Gastroesophageal sphincter (tissue), 4 donors: ENCODE measurements around the gene CDKAL1. TPM values are rescaled to one million over a fixed set of nuclear protein-coding genes. Genes with fewer than 3 reads are reported as not detected.
"Not testable (repeated sequence)": the region's sequence is repeated elsewhere in the genome, so short reads cannot be mapped to it uniquely, and the experiment has no call there.

ENCODE experiments used
- ATAC-seq: fragments of 150-250 bp; one replicate; pipeline ENCODE4 v1.9.1; 2016; ENCODE audit warnings: mild to moderate bottlenecking, moderate library complexity
- H3K27ac ChIP-seq, 4 donors: fragments of 200-600 bp; sonication (generic) in 3 of 4; 1 replicate in 3 of 4; 2 replicates in 1 of 4; pipeline ENCODE4 v1.5.1; 2016 to 2019
- H3K27me3 ChIP-seq: fragments of 200-600 bp; sonication (generic); one replicate; pipeline ENCODE4 v1.5.1; 2019
- H3K36me3 ChIP-seq, 2 donors: fragments of 200-600 bp; sonication (generic); one replicate each; pipeline ENCODE4 v1.5.1; 2019; ENCODE audit warnings: control low read depth in 1 of 2
- H3K4me1 ChIP-seq, 3 donors: fragments of 200-600 bp; sonication (generic); 1 replicate in 2 of 3; 2 replicates in 1 of 3; pipeline ENCODE4 v1.5.1; 2016 to 2019; ENCODE audit warnings: control low read depth in 2 of 3
- H3K4me3 ChIP-seq, 2 donors: fragments of 200-600 bp; sonication (generic); one replicate each; pipeline ENCODE4 v1.5.1; 2019; ENCODE audit warnings: mild to moderate bottlenecking in 1 of 2, moderate library complexity in 1 of 2
- H3K9me3 ChIP-seq, 3 donors: fragments of 200-600 bp; sonication (generic); one replicate each; pipeline ENCODE4 v1.5.1; 2017 to 2019; ENCODE audit warnings: control low read depth in 2 of 3
- CTCF ChIP-seq, 4 experiments: fragments of 200-600 bp in 2 of 4; fragments of 450-650 bp in 2 of 4; sonication (generic) in 1 of 4; IDR thresholded peaks; one replicate each; pipeline ENCODE4 v1.5.1; 2017 to 2019; ENCODE audit warnings: antibody characterized with exemption in 4 of 4, mild to moderate bottlenecking in 2 of 4, moderate library complexity in 2 of 4
- EP300 ChIP-seq: sonication (generic); formaldehyde crosslinking; IDR thresholded peaks from one replicate; pipeline ENCODE4 v1.6.1; 2017; ENCODE audit warnings: antibody characterized with exemption, mild to moderate bottlenecking
- POLR2A ChIP-seq, 2 donors: fragments of 450-650 bp; IDR thresholded peaks; one replicate each; pipeline ENCODE4 v1.6.1; 2017; ENCODE audit warnings: antibody characterized with exemption in 2 of 2, mild to moderate bottlenecking in 2 of 2, moderate library complexity in 1 of 2
- POLR2AphosphoS5 ChIP-seq: sonication (generic); formaldehyde crosslinking; IDR thresholded peaks from one replicate; pipeline ENCODE4 v1.6.1; 2017; ENCODE audit warnings: antibody characterized with exemption
- WGBS, 2 donors: methylation state at CpG; one replicate each; pipeline ENCODE4 v1.1.5; 2018; ENCODE audit warnings: low coverage in 1 of 2; 5-methylcytosine and 5-hydroxymethylcytosine counted together
- total RNA-seq, 4 donors: library from RNA; depleted of rRNA; stranded (reverse); fragments of >200 nt; gene quantifications; one replicate each; pipeline ENCODE4 v1.1.0, GENCODE V29; 2016

The CDKAL1 gene
- total RNA-seq, 4 donors from 2014 or later = 10.9 to 17.9 (median 15.0) TPM

- TF ChIP-seq EP300 = no peak
- no peak for TF ChIP-seq CTCF (IDR thresholded peaks at IDR 0.05)
- TF ChIP-seq POLR2A (IDR thresholded peaks at IDR 0.05) = no peak
- no peak for TF ChIP-seq POLR2AphosphoS5
- ATAC-seq = no peak
- 83 to 92% methylated on average over 2 of the region's 2 CpGs for WGBS, 2 donors
- H3K36me3 ChIP-seq = peaks cover 0 to 8% of the 10 kb centered on the region in 2 donors
- H3K4me3 ChIP-seq = no peak overlapping the region
- no peak overlapping the region for H3K27ac ChIP-seq
- no peaks in the 10 kb centered on the region for H3K27me3 ChIP-seq
- no peaks in the 10 kb centered on the region for H3K4me1 ChIP-seq
- H3K9me3 ChIP-seq = no peaks in the 10 kb centered on the region
These were observed 185.7 kb downstream of the CDKAL1 start for GRCh38 chr6:20719980-20720379.

GRCh38 chr6:20721121-20721520 is 186.9 kb downstream of the CDKAL1 start:
- not testable (repeated sequence) for H3K27ac ChIP-seq, ATAC-seq, H3K27me3 ChIP-seq, H3K9me3 ChIP-seq, H3K4me3 ChIP-seq, H3K36me3 ChIP-seq, H3K4me1 ChIP-seq
- WGBS, 2 donors = 83 to 100% methylated on average over 1 to 2 of the region's 3 CpGs

- Histone ChIP-seq H3K36me3 (peaks cover 0 to 8% of the 10 kb centered on the region in 2 donors), H3K27me3 (no peaks in the 10 kb centered on the region), H3K4me1 (no peaks in the 10 kb centered on the region), H3K9me3 (no peaks in the 10 kb centered on the region), H3K27ac (no peak overlapping the region), H3K4me3 (no peak overlapping the region)
- 94 to 100% methylated on average over 1 to 2 of the region's 2 CpGs for WGBS, 2 donors
- TF ChIP-seq CTCF (IDR thresholded peaks at IDR 0.05) (no peak), POLR2AphosphoS5 (no peak), POLR2A (IDR thresholded peaks at IDR 0.05) (no peak), EP300 (no peak)
- no peak for ATAC-seq
These were observed 188.2 kb downstream of the CDKAL1 start for GRCh38 chr6:20722455-20722854.

GRCh38 chr6:20723236-20723635 is 189.0 kb downstream of the CDKAL1 start:
- Histone ChIP-seq H3K9me3 (no peaks in the 10 kb centered on the region), H3K4me3 (no peak overlapping the region), H3K27ac (no peak overlapping the region), H3K36me3 (peaks cover 0 to 8% of the 10 kb centered on the region in 2 donors), H3K4me1 (no peaks in the 10 kb centered on the region), H3K27me3 (no peaks in the 10 kb centered on the region)
- WGBS, 2 donors = 100% methylated on average over 4 to 6 of the region's 12 CpGs
- no peak for ATAC-seq
- TF ChIP-seq EP300 = no peak
- TF ChIP-seq POLR2AphosphoS5 = no peak
- no peak for TF ChIP-seq CTCF (IDR thresholded peaks at IDR 0.05)
- no peak for TF ChIP-seq POLR2A (IDR thresholded peaks at IDR 0.05)

- no peak for TF ChIP-seq POLR2A (IDR thresholded peaks at IDR 0.05)
- TF ChIP-seq POLR2AphosphoS5 = no peak
- no peak for TF ChIP-seq CTCF (IDR thresholded peaks at IDR 0.05)
- ATAC-seq = no peak
- WGBS, 2 donors = 80 to 88% methylated on average over 4 to 5 of the region's 6 CpGs
These were observed 190.4 kb downstream of the CDKAL1 start for GRCh38 chr6:20724443-20725190.

GRCh38 chr6:20725235-20725634 is 191.0 kb downstream of the CDKAL1 start:
- H3K4me3 ChIP-seq, H3K9me3 ChIP-seq, H3K27ac ChIP-seq, H3K36me3 ChIP-seq, H3K27me3 ChIP-seq, H3K4me1 ChIP-seq, ATAC-seq: not testable (repeated sequence)
- 83 to 94% methylated on average over 1 to 2 of the region's 3 CpGs for WGBS, 2 donors

More at GRCh38 chr6:20724443-20725190, 190.4 kb downstream of the CDKAL1 start:
- Histone ChIP-seq H3K9me3 (no peaks in the 10 kb centered on the region), H3K4me1 (no peaks in the 10 kb centered on the region), H3K27ac (no peak overlapping the region), H3K4me3 (no peak overlapping the region), H3K27me3 (no peaks in the 10 kb centered on the region), H3K36me3 (peaks cover 0 to 8% of the 10 kb centered on the region in 2 donors)
